Measurements from ENCODE around the gene HPX. TPM values are rescaled to one million over a fixed set of nuclear protein-coding genes. Genes with fewer than 3 reads are reported as not detected.

Gene HPX
- total and polyA plus RNA-seq, 5 experiments from 2014 or later: 1.6 to 1.7 TPM; not detected in 3

DNA sequence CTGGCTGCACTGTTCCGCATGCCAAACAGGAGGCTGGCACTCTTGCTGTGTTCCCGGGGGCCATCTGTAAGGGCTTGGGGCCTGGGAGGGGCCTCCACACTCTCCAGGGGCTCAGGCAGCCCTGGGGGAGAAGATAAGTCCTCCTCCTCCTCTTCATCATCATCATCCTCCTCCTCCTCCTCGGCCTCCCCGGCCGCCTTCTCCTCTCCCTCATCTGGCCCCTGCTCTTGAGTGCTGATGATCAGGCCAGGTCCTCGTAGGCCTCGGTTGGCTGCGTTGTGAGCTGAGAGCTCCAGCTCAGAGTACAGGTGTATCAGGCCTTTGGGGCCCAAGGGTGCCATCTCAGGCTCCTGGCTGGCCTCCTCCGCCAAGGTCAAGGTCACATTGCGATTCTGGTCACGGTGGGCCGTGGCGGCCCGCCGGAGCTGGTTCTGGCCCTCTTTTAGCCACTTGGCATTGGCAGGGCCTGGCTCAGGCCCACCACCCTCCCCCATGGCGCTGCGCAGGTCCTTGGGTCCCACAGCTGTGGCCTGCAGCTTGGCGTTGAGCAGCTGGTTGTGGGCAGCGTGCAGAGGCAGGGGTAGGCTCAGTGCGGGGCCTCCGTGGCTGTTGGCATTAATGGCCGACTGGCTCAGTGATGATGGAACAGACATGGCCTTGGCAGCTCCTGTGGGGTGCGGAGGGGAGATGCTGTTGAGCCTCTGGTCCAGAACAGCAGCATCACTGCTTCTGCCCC lies 29.9 kb downstream of the HPX start:
- no peaks in the 10 kb centered on the region for H3K27me3 Mint-ChIP-seq
- H3K9me3 Mint-ChIP-seq: no peaks in the 10 kb centered on the region
- peaks cover 5 to 42% (median 16%) of the 10 kb centered on the region in 3 donors for H3K36me3 Mint-ChIP-seq
- peak overlapping the region in 5 of 10 donors; percentile 8 to 67 (median 30) for H3K4me3 Mint-ChIP-seq
- POLR2A ChIA-PET: interaction anchor here (1.3 to 13.6 kb wide), 3 partner anchors 8 to 17 kb away, joined by 5 to 421 read pairs (median 121); partner anchors contain the start of genes APBB1 and SMPD1
- H3K27ac Mint-ChIP-seq: peak overlapping the region in 5 of 10 donors; percentile 65 to 87 (median 75)
- peaks cover 25 to 50% (median 41%) of the 10 kb centered on the region in 4 donors for H3K4me1 Mint-ChIP-seq
- ATAC-seq: no peak
- no peak for DNase-seq

- POLR2A ChIA-PET: interaction anchor here (1.4 to 10.3 kb wide), 6 partner anchors 8 to 206 kb away, joined by 3 to 421 read pairs (median 58); partner anchors contain the start of genes APBB1, SMPD1 and TAF10
- H3K4me3 Mint-ChIP-seq: peak overlapping the region; percentile 9 to 82 (median 72)
- H3K27ac Mint-ChIP-seq: peak overlapping the region; percentile 86 to 99 (median 92)
- peaks cover 0 to 3% (median 0%) of the 10 kb centered on the region in 9 donors for H3K9me3 Mint-ChIP-seq
- H3K36me3 Mint-ChIP-seq: peaks cover 5 to 38% (median 16%) of the 10 kb centered on the region in 3 donors
- peaks cover 0 to 2% (median 0%) of the 10 kb centered on the region in 5 donors for H3K27me3 Mint-ChIP-seq
- H3K4me1 Mint-ChIP-seq: peaks cover 53 to 85% (median 76%) of the 10 kb centered on the region in 4 donors
- ATAC-seq (no peak), DNase-seq (no peak)
Observed at GRCh38 chr11:6406370-6406769, 34.4 kb downstream of the HPX start.

- POLR2A ChIA-PET: interaction anchor here (1.4 to 10.3 kb wide), 6 partner anchors 11 to 206 kb away, joined by 3 to 421 read pairs (median 58); partner anchors contain the start of genes APBB1, SMPD1 and TAF10
- Mint-ChIP-seq H3K4me3 (peak overlapping the region in 9 of 10 donors; percentile 40 to 82 (median 74)), H3K9me3 (peaks cover 0 to 3% (median 0%) of the 10 kb centered on the region in 9 donors), H3K27ac (peak overlapping the region; percentile 86 to 99 (median 92)), H3K4me1 (peaks cover 56 to 90% (median 80%) of the 10 kb centered on the region in 4 donors), H3K27me3 (peaks cover 0 to 2% (median 0%) of the 10 kb centered on the region in 5 donors), H3K36me3 (peaks cover 5 to 37% (median 19%) of the 10 kb centered on the region in 3 donors)
- ATAC-seq: no peak
- no peak for DNase-seq
Observed at GRCh38 chr11:6405846-6406245, 34.9 kb downstream of the HPX start.

- POLR2A ChIA-PET: interaction anchor here (1.3 to 10.3 kb wide), 7 partner anchors 11 to 207 kb away, joined by 3 to 421 read pairs (median 22); partner anchors contain the start of genes APBB1, ARFIP2, SMPD1 and TAF10
- Mint-ChIP-seq H3K4me1 (peaks cover 58 to 94% (median 85%) of the 10 kb centered on the region in 4 donors), H3K4me3 (peak overlapping the region; percentile 70 to 97 (median 86)), H3K27me3 (peaks cover 0 to 2% (median 0%) of the 10 kb centered on the region in 5 donors), H3K36me3 (peaks cover 5 to 37% (median 20%) of the 10 kb centered on the region in 3 donors), H3K9me3 (peaks cover 0 to 3% (median 0%) of the 10 kb centered on the region in 9 donors), H3K27ac (peak overlapping the region; percentile 89 to 99 (median 98))
- ATAC-seq (no peak), DNase-seq (peak in 1 of 10 donors; percentile 25)
Observed at GRCh38 chr11:6405052-6405667, 35.6 kb downstream of the HPX start.

- Mint-ChIP-seq H3K27me3 (peaks cover 0 to 2% (median 0%) of the 10 kb centered on the region in 5 donors), H3K27ac (peak overlapping the region; percentile 89 to 99 (median 98)), H3K4me1 (peaks cover 60 to 94% (median 88%) of the 10 kb centered on the region in 4 donors), H3K36me3 (peaks cover 9 to 37% (median 23%) of the 10 kb centered on the region in 3 donors), H3K9me3 (peaks cover 0 to 3% (median 0%) of the 10 kb centered on the region in 9 donors), H3K4me3 (peak overlapping the region; percentile 70 to 97 (median 86))
- DNase-seq: peak in 7 of 10 donors; percentile 39 to 72 (median 51)
- peak; percentile 41 to 61 for ATAC-seq
- POLR2A ChIA-PET: interaction anchor here (1.3 to 10.3 kb wide), 8 partner anchors 12 to 208 kb away, joined by 3 to 421 read pairs (median 18); partner anchors contain the start of genes APBB1, ARFIP2, SMPD1 and TAF10
Observed at GRCh38 chr11:6404342-6405051, 36.3 kb downstream of the HPX start.

GRCh38 chr11:6403539-6403938 lies 37.2 kb downstream of the HPX start:
- H3K9me3 Mint-ChIP-seq: peaks cover 0 to 3% (median 0%) of the 10 kb centered on the region in 9 donors
- peak overlapping the region; percentile 75 to 97 (median 86) for H3K4me3 Mint-ChIP-seq
- peaks cover 67 to 97% (median 94%) of the 10 kb centered on the region in 4 donors for H3K4me1 Mint-ChIP-seq
- peaks cover 0 to 2% (median 0%) of the 10 kb centered on the region in 5 donors for H3K27me3 Mint-ChIP-seq
- H3K36me3 Mint-ChIP-seq: peaks cover 13 to 41% (median 25%) of the 10 kb centered on the region in 3 donors
- no peak for DNase-seq
- POLR2A ChIA-PET: interaction anchor here (1.2 to 10.3 kb wide), 14 partner anchors 13 to 280 kb away, joined by 3 to 421 read pairs (median 9); partner anchors contain the start of genes APBB1, ARFIP2, MRPL17 and SMPD1
- ATAC-seq: no peak
- peak overlapping the region; percentile 89 to 99 (median 98) for H3K27ac Mint-ChIP-seq

DNA sequence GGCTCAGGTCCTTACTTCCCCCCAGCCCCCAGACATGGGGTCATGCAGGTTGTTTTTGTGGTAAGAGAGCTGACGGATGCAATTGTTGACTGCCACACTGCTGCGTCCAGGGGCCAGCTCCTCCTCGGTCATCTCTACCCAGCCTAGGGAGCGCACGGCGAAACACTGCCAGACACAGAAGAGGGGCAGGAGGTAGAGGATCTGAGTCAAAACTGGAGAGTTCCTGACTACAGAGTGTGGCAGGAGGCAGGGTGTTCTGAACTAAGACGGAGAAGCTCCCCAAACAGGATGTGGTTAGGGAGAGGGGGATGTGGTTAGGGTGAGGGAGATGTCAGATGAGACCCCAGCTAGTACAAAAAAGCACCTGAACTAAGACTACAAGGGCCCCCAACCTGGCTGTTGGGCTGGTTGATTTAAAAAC lies 38.2 kb downstream of the HPX start:
- peak overlapping the region; percentile 74 to 97 (median 86) for H3K4me3 Mint-ChIP-seq
- H3K27me3 Mint-ChIP-seq: peaks cover 0 to 2% (median 0%) of the 10 kb centered on the region in 5 donors
- POLR2A ChIA-PET: interaction anchor here (0.6 to 10.3 kb wide), 18 partner anchors 12 to 343 kb away, joined by 3 to 421 read pairs (median 6); partner anchors contain the start of genes APBB1, ARFIP2, MRPL17 and SMPD1
- H3K9me3 Mint-ChIP-seq: peaks cover 0 to 3% (median 0%) of the 10 kb centered on the region in 9 donors
- H3K27ac Mint-ChIP-seq: peak overlapping the region; percentile 89 to 99 (median 98)
- peak; percentile 89 to 90 for ATAC-seq
- H3K36me3 Mint-ChIP-seq: peaks cover 19 to 46% (median 31%) of the 10 kb centered on the region in 3 donors
- DNase-seq: peak; percentile 54 to 98 (median 89)
- H3K4me1 Mint-ChIP-seq: peaks cover 68 to 100% (median 93%) of the 10 kb centered on the region in 4 donors

GRCh38 chr11:6402061-6402470 lies 38.7 kb downstream of the HPX start:
- peaks cover 19 to 46% (median 35%) of the 10 kb centered on the region in 3 donors for H3K36me3 Mint-ChIP-seq
- H3K27ac Mint-ChIP-seq: peak overlapping the region; percentile 89 to 99 (median 98)
- peak; percentile 23 to 31 for ATAC-seq
- POLR2A ChIA-PET: interaction anchor here (0.6 to 10.3 kb wide), 16 partner anchors 11 to 281 kb away, joined by 3 to 421 read pairs (median 6); partner anchors contain the start of genes APBB1, ARFIP2, MRPL17 and SMPD1
- H3K27me3 Mint-ChIP-seq: peaks cover 0 to 2% (median 0%) of the 10 kb centered on the region in 5 donors
- peaks cover 65 to 100% (median 92%) of the 10 kb centered on the region in 4 donors for H3K4me1 Mint-ChIP-seq
- peaks cover 0 to 3% (median 0%) of the 10 kb centered on the region in 9 donors for H3K9me3 Mint-ChIP-seq
- DNase-seq: no peak
- peak overlapping the region; percentile 74 to 97 (median 86) for H3K4me3 Mint-ChIP-seq

DNA sequence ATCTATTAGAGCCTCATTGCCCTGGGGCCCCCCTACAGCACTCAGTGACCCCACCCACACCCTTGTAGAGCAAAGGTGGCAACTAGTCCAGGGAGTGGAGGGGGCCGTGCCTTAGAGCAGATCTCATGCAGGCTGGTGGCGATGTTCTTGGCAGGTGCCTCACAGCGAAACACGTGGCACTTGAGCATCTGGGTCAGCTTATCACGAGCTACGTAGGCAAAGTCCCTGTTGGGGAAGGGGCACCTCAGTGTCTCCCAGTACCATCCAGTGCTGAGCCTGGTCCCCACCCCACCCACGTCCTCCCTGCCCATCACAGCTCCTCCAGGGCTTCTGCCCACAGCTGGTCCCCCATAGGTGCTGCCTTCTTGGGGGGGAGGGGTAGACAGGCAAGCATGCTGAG lies 39.3 kb downstream of the HPX start:
- peaks cover 0 to 3% (median 0%) of the 10 kb centered on the region in 9 donors for H3K9me3 Mint-ChIP-seq
- POLR2A ChIA-PET: interaction anchor here (0.7 to 10.3 kb wide), 8 partner anchors 10 to 206 kb away, joined by 3 to 421 read pairs (median 9); partner anchors contain the start of genes APBB1, ARFIP2, SMPD1 and TIMM10B
- H3K4me3 Mint-ChIP-seq: peak overlapping the region in 9 of 10 donors; percentile 33 to 91 (median 80)
- H3K36me3 Mint-ChIP-seq: peaks cover 21 to 47% (median 40%) of the 10 kb centered on the region in 3 donors
- peak overlapping the region; percentile 89 to 99 (median 98) for H3K27ac Mint-ChIP-seq
- peaks cover 63 to 100% (median 90%) of the 10 kb centered on the region in 4 donors for H3K4me1 Mint-ChIP-seq
- H3K27me3 Mint-ChIP-seq: peaks cover 0 to 2% (median 0%) of the 10 kb centered on the region in 5 donors
- no peak for DNase-seq
- no peak for ATAC-seq

- POLR2A ChIA-PET: interaction anchor here (1.8 to 10.3 kb wide), 5 partner anchors 10 to 81 kb away, joined by 5 to 421 read pairs (median 102); partner anchors contain the start of genes APBB1, ARFIP2, SMPD1 and TIMM10B
- Mint-ChIP-seq H3K36me3 (peaks cover 23 to 55% (median 42%) of the 10 kb centered on the region in 3 donors), H3K4me1 (peaks cover 63 to 100% (median 88%) of the 10 kb centered on the region in 4 donors), H3K27ac (peak overlapping the region; percentile 87 to 99 (median 92)), H3K27me3 (peaks cover 0 to 2% (median 0%) of the 10 kb centered on the region in 5 donors), H3K9me3 (peaks cover 0 to 3% (median 0%) of the 10 kb centered on the region in 9 donors), H3K4me3 (peak overlapping the region in 9 of 10 donors; percentile 36 to 83 (median 60))
- ATAC-seq (no peak), DNase-seq (no peak)
Observed at GRCh38 chr11:6400431-6401345, 40.1 kb downstream of the HPX start.
